GM12892 (cell line): ENCODE results near the gene SUZ12.
"Not testable (repeated sequence)": the region's sequence is repeated elsewhere in the genome, so short reads cannot be mapped to it uniquely, and the experiment has no call there.

ENCODE experiments used
- DNase-seq: peaks from one replicate; pipeline ENCODE4 v3.0.0; 2011; ENCODE audit not compliant: insufficient read length
- FAIRE-seq: peaks from 2 replicates; lab custom pipeline; 2011; peaks lifted over from hg19 to GRCh38; lab: Jason Lieb, UNC
- POLR2A ChIP-seq: IDR thresholded peaks from 2 replicates; pipeline ENCODE4 v1.6.1; 2011; ENCODE audit warnings: low read depth, low read length, control low read depth
- POLR2AphosphoS5 ChIP-seq: IDR thresholded peaks from 2 replicates; pipeline ENCODE4 v1.6.1; 2011; ENCODE audit warnings: low read depth, low read length, control low read depth
- TAF1 ChIP-seq: IDR thresholded peaks from 2 replicates; pipeline ENCODE4 v1.6.1; 2011; ENCODE audit warnings: low read depth, mild to moderate bottlenecking, control low read depth, low read length, borderline replicate concordance

The SUZ12 gene

GRCh38 chr17:32033223-32033622, 96.4 kb downstream of the SUZ12 start:
- FAIRE-seq (no peak), DNase-seq (no peak)
- TF ChIP-seq POLR2A (no peak), TAF1 (no peak), POLR2AphosphoS5 (no peak)

GRCh38 chr17:32033812-32034211, 97.0 kb downstream of the SUZ12 start:
- FAIRE-seq, DNase-seq: not testable (repeated sequence)

- FAIRE-seq, DNase-seq: not testable (repeated sequence)
Observed at GRCh38 chr17:32040246-32040645, 103.4 kb downstream of the SUZ12 start.

GRCh38 chr17:32041306-32041875, 104.6 kb downstream of the SUZ12 start:
- FAIRE-seq, DNase-seq: not testable (repeated sequence)

- FAIRE-seq, DNase-seq: not testable (repeated sequence)
Observed at GRCh38 chr17:32042266-32042665, 105.5 kb downstream of the SUZ12 start.

GRCh38 chr17:32045611-32046010, 108.8 kb downstream of the SUZ12 start:
- not testable (repeated sequence) for DNase-seq, FAIRE-seq

- not testable (repeated sequence) for DNase-seq, FAIRE-seq
Observed at GRCh38 chr17:32047663-32048062, 110.9 kb downstream of the SUZ12 start.
